ENCODE measurements around the gene SH3YL1. TPM values are rescaled to one million over a fixed set of nuclear protein-coding genes. Genes with fewer than 3 reads are reported as not detected.

Gene SH3YL1
- polyA plus RNA-seq, 1 experiment = 27.6 TPM

GRCh38 chr2:286035-286434 lies 22.2 kb upstream of the SH3YL1 start:
- no peak for DNase-seq (ENCODE audit: low read depth, low spot score)
- Histone ChIP-seq H3K9me3 (ENCODE audit: control insufficient read depth, insufficient read depth, low read length) (no peaks in the 10 kb centered on the region), H3K27me3 (ENCODE audit: control insufficient read depth, insufficient read depth, low read length) (peaks cover 12% of the 10 kb centered on the region), H3K4me3 (ENCODE audit: low read depth, low read length) (no peak overlapping the region), H3K27ac (ENCODE audit: low read depth, low read length) (no peak overlapping the region)
- POLR2A ChIA-PET = no interaction called here
- TF ChIP-seq CTCF (IDR thresholded peaks at IDR 0.05; ENCODE audit: low read depth, low read length) = no peak
- CTCF ChIA-PET = interaction anchor here (1.3 to 3.5 kb wide), 3 partner anchors 25 to 267 kb away, joined by 3 to 21 read pairs (median 4); no protein-coding TSS in a partner anchor

- H3K27ac ChIP-seq (ENCODE audit: low read depth, low read length) = no peak overlapping the region
- no peaks in the 10 kb centered on the region for H3K9me3 ChIP-seq (ENCODE audit: control insufficient read depth, insufficient read depth, low read length)
- peak; percentile 36 for DNase-seq (ENCODE audit: low read depth, low spot score)
- CTCF ChIA-PET = interaction anchor here (1.3 to 3.5 kb wide), 3 partner anchors 24 to 266 kb away, joined by 3 to 21 read pairs (median 4); no protein-coding TSS in a partner anchor
- POLR2A ChIA-PET = no interaction called here
- H3K4me3 ChIP-seq (ENCODE audit: low read depth, low read length) = no peak overlapping the region
- no peak for TF ChIP-seq CTCF (IDR thresholded peaks at IDR 0.05; ENCODE audit: low read depth, low read length)
- H3K27me3 ChIP-seq (ENCODE audit: control insufficient read depth, insufficient read depth, low read length) = peaks cover 12% of the 10 kb centered on the region
Observed at GRCh38 chr2:285531-285930, 21.7 kb upstream of the SH3YL1 start.

GRCh38 chr2:284896-285492 lies 21.2 kb upstream of the SH3YL1 start:
- no peak for TF ChIP-seq CTCF (IDR thresholded peaks at IDR 0.05; ENCODE audit: low read depth, low read length)
- Histone ChIP-seq H3K4me3 (ENCODE audit: low read depth, low read length) (no peak overlapping the region), H3K9me3 (ENCODE audit: control insufficient read depth, insufficient read depth, low read length) (no peaks in the 10 kb centered on the region), H3K27ac (ENCODE audit: low read depth, low read length) (no peak overlapping the region), H3K27me3 (ENCODE audit: control insufficient read depth, insufficient read depth, low read length) (peaks cover 12% of the 10 kb centered on the region)
- no peak for DNase-seq (ENCODE audit: low read depth, low spot score)
- CTCF ChIA-PET = interaction anchor here (1.3 to 3.5 kb wide), 3 partner anchors 24 to 266 kb away, joined by 3 to 21 read pairs (median 4); no protein-coding TSS in a partner anchor
- POLR2A ChIA-PET = no interaction called here

- DNase-seq (ENCODE audit: low read depth, low spot score) = no peak
- CTCF ChIA-PET = interaction anchor here (3.5 kb wide), 1 partner anchor 37 kb away, joined by 21 read pairs; no protein-coding TSS in a partner anchor
- no peaks in the 10 kb centered on the region for H3K9me3 ChIP-seq (ENCODE audit: control insufficient read depth, insufficient read depth, low read length)
Observed at GRCh38 chr2:283996-284794, 20.4 kb upstream of the SH3YL1 start.

More at GRCh38 chr2:283996-284794, 20.4 kb upstream of the SH3YL1 start:
- Histone ChIP-seq H3K27ac (ENCODE audit: low read depth, low read length) (no peak overlapping the region), H3K27me3 (ENCODE audit: control insufficient read depth, insufficient read depth, low read length) (peaks cover 9% of the 10 kb centered on the region), H3K4me3 (ENCODE audit: low read depth, low read length) (no peak overlapping the region)
- POLR2A ChIA-PET = no interaction called here
- no peak for TF ChIP-seq CTCF (IDR thresholded peaks at IDR 0.05; ENCODE audit: low read depth, low read length)
